Activated T-helper 1 cell treated with anti-CD3 and anti-CD28 coated beads, Interleukin-2, amount 50 U/mL, for 16 hours (primary cell): ENCODE measurements around the gene C9orf43.
"Not testable (repeated sequence)": the region's sequence is repeated elsewhere in the genome, so short reads cannot be mapped to it uniquely, and the experiment has no call there.

Source experiments
- DNase-seq, 2 donors: peaks; one replicate each; pipeline ENCODE4 v3.0.0-alpha.2; 2020; ENCODE audit warnings: low read depth in 1 of 2, low spot score in 1 of 2

C9orf43 gene

DNA sequence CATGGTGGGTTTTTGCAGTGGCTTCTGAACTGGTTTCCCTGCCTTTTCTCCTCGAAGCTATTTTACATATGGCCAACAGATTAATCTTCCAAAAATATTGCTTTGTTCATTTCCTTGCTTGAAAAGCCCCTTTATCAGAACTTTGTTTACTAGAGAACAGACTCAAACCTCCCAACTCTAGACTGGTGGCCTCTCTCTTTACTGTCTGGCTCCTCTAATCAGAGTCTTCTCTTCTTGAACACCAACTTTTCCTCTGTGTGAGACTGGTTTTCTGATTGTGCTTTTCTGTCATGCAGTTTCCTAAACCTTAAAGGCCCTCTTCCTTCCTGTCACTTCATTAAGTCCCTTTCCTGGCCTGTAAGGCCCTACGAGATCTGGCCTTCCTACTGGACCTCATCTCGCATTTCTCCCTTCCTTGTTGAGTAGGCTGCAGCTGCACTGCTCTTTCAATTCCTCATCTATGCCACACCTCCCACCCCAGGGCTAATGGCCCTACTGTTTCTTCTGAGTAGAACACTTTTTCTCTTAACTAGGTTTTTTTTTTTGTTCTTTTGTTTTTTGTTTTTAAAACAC is 5.7 kb downstream of the C9orf43 start:
- DNase-seq, result no peak

DNA sequence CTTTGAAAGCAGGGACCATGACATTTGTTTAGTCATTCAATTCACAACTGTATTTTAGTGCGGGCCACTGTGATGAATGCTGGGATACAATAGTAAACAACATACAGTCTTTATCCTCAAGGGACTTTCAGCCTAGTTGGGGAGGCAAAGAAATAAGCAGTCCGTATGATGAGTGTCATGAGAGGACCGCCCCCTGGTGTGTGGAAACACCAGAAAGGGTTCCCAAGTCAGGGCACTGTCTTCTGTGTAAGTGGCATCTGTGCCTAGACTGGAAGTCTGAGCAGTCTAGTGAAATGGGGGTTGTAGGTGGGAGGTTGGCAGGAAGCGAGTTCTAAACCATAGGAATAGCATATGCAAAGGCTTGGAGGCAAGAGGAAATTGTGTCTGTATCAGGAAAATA is 6.8 kb downstream of the C9orf43 start:
- no peak for DNase-seq

DNA sequence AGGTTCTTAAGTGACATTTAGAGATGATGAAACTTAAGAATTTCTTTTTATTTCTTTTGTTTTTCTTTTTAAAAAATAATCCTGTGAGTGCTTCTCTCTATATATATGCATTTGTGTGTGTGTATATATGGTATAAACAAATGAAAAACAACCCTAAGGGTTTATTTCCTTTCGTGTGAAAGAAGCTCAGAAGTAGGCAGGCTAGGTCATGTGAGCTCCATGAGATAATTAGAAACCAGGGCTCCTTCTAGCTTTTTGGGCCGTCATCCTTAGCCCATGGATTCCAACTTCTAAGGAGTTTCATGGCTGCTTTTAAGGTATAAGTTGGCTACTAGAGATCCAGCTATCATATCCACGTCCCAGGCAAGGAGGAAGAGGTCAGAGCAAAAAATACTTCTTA is 11.2 kb downstream of the C9orf43 start:
- DNase-seq, result no peak

DNA sequence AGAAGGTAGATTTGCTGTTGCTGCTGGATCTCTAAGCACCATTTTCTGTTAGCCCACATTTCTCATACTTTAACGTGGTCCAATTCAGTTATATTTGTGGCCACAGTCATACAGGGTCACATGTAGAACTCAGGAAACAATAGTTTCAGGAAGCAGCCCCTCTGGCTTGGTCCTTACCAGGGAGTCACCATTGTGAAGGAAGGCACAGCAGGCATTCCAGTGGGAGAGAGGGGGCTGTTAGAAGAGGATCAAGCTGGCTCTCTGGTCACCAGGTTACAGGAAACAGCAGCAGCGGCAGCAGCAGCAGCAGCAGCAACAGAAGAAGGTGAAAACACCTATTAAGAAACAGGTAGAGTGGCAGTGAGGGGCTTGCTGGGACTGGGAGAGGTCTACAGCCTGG is 14.5 kb downstream of the C9orf43 start:
- DNase-seq, result no peak

DNA sequence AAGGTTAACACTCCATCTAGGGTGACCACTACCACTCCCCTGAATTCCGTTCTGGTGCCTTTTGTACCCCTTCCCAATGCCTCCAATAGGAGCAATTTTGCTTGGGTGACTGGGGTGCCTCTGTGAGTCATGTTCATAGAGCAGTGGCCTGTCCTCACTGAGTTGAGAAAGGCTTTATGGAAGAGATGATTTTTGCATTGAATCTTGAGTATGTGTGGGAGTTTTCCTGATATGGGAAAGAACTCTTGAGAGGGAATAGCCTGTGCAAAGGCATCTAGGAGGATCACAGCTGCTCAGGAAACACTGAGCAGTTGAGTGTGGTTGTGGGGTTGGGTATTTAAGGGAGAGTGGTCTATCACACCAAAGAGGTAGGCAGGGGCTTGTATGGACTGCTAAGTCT is 16.2 kb downstream of the C9orf43 start:
- no peak for DNase-seq

DNA sequence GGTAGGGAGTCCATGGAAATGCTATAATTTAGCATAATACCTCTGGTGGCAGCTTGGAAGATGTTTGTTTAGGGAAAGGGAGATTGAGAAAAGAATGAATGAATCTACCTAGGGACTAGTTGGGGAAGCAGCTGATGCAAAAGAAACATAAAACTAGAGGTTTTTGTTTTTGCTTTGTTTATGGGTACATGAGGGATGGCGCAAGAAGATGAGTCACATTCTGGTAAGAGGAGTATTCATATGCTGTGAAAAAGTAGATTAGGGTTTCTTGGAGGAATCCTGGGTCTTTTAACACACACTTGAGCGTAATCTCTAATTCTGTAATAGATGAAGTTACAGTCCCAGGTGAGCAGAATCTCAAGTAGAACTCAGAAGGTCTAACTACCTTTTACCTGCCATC is 17.1 kb downstream of the C9orf43 start:
- DNase-seq, result no peak

DNA sequence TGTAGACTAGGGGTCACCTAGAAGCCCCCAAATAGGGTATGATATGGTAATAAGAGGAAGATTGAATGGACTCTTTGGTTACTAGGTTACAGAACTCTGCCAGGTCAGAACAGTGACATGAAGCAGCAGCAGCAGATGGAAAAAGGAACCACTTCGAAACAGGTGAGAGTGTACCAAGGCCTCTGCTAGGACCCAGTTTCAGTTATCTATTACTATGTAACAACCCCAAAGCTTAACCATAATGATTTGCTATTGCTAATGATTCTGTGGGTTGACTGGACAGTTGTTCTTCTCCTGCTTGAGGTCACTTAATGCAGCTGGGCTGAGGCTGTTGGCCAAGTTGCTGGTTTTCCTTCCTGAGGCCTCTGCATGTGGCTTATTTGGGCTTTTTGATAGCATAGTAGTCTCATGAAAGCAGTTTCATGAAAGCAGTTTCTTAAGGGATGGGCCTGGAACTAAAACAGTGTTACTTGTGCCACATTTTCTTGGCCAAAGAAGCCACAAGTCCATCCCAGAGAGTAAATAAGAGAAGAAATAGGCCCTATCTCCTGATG is 17.6 kb downstream of the C9orf43 start:
- DNase-seq, result no peak

DNA sequence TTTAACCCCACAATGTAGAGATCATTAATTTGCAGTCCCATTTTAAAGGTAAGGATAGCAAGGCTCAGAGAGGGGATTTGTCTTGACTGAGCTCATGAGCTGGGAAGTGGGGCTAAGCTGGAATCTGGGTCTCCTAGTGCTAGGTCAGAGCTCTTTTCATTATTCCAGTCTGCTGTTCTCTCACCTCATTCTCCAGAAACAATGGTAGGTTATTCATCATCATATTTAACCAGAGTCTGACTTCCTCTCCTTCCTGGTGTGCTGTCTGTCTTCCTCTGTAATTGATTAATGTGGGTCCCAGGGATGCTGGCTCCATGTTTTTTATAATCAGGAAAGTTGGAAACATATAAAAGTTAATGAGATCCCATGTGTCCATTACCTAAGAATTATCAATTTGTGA is 20.6 kb downstream of the C9orf43 start:
- no peak for DNase-seq

DNA sequence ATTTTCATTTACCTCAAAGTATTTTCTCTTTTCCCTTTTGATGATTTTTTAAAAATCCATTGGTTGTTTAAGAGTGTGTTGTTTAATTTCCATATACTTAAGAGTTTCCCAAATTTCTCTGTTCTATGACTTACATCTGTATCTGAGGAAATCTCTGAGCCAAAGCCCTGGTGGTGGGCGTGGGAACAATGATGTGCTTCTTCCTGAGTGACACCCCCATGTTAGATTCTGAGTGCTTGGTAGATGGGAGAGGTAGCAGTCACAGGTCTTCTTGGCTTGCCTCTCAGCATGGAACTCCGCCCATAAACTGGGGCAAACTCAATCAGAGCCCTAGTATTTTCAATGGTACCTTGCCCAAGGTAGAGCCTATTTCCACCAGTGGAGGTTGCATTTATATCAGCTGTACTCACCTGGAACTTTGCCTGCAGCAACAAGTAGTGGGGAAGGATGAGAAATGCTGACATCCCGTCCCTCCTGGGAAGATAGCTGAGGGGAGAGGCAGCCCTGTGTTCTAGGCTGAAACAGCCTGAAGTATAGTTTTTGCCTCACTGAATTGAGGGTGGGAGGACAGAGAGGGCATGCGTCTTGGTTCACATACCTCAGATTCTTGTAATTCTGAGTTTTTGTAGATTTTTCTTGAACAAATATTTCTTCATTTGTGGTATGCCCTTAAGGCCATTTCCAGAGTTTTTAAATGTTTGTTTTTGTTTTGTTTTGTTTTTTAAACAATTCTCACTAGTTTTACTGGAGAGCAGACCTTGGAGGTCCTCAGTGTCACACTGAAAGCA is 26.4 kb downstream of the C9orf43 start:
- DNase-seq, result no peak

DNA sequence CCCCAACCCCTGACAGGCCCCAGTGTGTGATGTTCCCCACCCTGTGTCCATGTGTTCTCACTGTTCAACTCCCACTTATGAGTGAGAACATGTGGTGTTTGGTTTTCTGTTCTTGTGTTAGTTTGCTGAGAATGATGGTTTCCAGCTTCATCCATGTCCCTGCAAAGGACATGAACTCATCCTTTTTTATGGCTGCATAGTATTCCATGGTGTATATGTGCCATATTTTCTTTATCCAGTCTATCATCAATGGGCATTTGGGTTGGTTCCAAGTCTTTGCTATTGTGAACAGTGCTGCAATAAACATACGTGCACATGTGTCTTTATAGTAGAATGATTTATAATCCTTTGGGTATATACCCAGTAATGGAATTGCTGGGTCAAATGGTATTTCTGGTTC is 27.2 kb downstream of the C9orf43 start:
- not testable (repeated sequence) for DNase-seq

DNA sequence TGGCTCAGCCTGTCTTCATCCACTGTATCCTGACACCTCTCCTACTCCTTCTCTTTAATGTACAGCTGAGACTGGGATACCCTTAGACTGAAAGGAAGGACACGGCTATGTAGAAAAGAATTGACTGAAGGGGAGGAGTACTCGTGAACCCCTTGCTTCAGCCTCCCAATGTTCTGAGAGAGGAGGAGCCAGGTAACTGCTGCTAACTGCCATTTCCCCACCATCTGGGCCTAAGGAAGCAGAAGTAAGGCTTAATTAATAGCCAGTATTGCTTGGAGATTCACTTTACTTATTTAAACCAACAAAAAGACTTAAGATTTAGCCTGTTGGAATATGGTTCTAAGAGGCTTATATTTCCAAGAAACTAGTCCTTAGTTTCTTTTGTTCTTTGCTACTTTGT is 34.2 kb downstream of the C9orf43 start:
- DNase-seq, result no peak

DNA sequence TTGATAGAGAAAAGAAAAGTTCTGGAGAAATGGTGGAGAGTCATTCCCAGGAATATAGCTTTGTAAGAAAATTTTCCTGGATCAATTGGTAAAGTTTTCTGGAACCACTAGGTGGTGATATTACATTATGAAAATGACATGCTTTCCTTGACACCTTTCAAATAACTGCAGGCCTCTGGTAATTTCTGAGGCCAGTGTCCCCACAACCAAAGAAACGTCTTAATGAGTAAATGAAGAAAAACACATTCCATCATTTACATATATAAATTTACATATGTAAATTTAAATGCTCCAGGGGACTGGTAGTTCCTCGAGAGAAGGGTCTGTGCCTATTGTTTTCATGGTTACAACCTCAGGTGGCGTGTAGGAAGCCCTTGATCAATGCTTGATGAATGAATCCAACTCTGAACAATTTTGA is 35.8 kb downstream of the C9orf43 start:
- DNase-seq, result no peak

DNA sequence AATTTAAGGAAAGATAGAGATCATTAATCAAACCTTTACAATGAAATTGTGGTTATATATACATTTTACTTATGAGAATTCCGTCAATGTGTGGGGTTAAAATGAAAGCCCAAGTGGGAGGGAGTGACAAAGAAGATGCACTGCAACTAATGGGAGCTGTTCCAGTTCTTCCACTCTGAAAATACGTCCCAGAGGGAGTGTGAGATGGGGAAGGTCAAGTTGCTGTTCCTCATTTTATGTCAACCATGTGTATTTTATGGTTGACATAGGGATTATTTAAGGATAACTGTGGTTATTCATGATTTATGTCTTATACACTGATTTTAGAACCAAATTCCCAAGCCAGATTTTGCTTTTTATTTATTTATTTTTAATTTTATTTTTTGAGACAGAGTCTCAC is 38.8 kb downstream of the C9orf43 start:
- no peak for DNase-seq

DNA sequence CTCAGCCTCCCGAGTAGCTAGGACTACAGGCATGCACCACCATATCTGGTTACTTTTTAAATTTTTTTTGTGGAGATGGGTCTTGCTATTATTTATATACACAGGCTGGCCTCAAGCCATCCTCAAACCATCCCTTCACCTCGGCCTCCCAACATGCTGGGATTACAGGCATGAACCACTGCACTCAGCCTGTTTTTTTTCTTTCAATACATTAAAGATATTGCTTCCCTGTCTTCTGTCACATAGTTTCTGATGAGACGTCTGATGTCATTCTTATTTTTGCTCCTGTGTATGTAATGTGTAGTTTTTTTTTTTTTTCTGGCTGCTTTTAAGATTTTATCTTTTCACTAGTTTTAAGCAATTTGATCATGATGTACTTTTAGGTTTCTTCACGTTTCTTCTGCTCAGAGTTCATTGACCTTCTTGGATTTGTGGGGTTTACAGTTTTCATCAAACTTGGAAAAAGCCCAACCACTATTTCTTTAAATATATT is 41.6 kb downstream of the C9orf43 start:
- no peak for DNase-seq

DNA sequence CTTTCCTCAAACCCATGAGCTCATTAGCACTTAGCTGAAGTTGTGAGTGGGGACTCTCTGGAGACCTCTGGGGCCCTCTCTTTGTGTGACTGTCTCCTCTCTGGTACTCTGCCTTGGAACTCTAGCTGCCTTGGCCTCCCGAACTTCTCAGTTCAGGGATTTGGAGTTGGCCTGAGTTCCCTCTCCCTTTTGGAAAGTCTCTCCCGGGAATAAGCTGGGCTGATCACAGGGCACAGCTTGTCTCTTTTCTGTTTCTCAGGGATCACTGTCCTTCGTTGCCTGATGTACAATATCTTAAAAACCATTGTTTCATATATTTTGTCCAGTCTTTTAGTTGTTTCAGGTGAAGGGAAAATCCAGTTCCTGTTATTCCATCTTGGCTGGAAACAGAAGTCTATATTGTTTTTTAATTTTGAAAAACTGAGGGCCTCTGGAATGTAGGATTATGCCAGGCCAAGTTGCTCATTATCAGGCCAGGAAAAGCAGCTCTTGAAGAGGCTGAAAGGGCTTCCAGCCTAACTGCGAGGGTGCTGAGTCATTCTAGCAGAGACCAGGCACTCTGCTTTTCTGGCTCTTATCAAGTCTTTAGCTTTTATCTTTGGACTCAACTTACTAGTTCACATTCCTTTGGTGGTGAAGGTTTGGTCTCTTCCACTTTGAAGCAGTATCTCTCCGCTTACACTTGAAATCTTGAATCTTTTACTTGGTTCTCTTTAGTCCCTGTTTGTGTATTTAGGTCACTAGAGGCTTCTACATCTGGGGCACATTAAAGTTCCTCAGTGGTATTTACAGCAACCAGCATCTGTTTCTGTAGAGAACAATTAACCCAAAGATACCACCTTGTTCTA is 44.6 kb downstream of the C9orf43 start:
- DNase-seq, result no peak

DNA sequence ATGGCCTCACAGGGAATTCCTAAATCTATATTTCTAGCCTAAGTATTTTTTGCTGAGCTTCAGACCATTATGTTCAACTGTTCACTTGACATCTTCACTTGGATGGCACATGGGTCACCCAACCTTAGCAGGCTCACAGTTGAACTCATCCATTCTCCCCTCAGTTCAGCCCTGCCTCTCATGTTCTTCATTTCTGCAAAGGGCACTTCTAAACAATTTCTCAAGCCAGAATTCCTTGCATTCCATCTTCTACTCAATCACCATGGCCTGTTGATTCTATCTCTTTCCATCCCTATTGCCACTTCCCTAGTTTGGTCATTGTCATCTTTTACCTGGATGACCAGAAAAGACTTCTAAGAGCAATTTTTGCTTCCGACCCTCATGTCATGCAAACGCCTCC is 45.7 kb downstream of the C9orf43 start:
- no peak for DNase-seq

DNA sequence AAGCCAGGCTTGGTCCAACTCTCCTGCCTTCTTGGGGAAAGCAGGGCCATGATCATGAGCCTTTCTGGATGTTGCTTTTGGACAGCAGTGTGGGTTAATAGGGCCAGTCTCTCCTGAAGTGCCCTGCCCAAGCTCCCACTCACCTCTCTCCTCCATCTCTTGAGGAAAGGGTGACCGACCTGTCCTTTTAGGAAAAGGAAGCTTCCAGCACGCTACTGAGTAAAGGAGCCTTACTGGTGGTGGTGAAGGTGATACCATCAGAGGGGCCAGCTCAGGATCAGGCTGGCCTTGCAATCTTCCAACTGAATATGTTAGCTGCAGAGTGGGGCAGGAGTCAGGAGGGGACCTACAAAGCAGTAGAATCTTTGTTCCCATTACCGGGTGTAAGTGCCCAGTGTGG is 50.7 kb downstream of the C9orf43 start:
- DNase-seq, result no peak

DNA sequence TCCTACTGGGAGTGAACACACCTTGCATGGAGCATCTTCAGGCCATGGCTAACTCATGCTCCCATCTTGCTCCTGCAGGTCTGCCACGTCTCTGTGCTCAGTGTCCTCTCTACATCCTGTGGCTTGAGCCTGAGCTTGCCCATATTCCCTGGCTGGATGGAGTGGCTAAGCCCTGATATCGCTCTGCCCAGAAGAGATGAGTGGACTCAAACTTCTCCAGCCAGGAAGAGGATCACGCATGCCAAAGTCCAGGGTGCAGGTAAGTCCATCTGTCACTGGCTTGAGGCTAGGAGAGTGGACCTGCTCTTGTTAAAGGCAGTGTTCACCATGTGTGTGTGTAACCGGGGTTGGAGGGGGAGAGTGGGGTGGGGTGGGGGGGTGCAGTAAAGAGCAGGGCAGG is 51.4 kb downstream of the C9orf43 start:
- DNase-seq, result no peak

DNA sequence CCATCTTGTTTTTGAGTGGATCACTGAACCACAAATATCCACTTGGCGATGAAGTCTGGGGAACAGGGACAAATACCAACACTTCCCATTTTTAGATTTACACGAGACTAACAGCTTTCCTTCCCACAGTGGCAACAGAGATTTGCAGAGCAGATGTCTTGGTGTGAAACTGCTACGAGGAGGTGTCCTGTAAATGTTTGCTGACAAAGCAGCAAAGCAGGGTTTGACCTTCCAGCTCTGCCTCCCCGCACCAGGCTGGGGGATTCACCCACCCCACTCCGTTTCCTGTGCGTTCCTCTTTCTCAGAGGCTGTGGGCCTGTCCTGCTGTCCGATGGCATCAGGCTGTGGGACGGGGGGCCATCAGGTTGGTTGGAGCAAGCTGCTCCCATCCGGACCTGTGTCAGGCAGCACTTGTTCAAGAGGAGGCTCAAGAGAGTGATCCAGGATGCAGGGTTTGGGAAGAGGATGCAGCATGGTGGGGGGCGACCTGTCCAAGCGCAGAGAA is 52.3 kb downstream of the C9orf43 start:
- DNase-seq, result no peak

DNA sequence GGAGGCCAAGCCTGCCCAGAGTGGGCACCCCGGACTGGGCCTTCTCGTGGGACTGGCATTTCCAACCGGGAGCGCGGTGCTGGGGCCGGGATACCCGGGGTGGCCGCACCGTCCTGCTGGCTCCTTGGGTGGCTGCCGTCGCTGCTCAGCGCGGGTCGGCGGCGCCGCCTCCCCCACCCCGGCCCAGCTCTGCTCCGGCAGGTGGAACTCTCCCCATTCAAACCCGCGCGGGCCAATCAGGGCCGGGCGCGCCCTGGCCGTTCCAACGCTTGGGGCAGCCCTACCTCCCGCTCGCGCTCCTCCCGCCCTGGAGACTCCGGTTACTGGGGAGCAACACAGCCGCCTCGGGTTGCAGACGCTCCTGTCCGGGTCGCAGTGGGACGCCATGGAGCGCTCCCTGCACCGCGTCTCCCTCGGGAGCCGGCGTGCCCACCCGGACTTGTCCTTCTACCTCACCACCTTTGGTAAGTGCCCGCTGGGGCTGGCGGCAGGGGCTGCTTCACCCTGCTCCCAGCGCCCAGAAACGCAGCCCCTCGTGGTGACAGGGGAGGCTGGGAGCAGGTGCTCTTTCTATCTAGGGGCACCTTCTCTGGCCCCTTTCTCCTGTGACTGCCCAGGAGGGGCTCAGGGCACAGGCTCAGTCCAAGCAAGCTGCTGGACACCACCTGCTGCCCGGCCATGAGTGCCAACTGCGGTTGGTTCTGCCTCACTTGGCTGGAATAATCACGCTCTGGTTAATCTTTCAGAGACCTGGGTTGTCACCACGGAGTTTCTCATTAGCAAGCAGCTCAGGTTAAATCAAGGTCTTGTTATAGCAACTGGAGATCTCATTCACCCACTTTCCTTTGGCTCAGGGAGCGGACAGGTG is 53.1 kb downstream of the C9orf43 start, which contains the start of gene RGS3:
Gene RGS3, plus strand, starts transcription at position 310 of the 868 bp plus-strand sequence. Its CDS starts 76 bp downstream, at position 386.
- no peak for DNase-seq
